ENCODE results near the gene ADAM17. TPM values are rescaled to one million over a fixed set of nuclear protein-coding genes. Genes with fewer than 3 reads are reported as not detected.
"Not testable (repeated sequence)": the region's sequence is repeated elsewhere in the genome, so short reads cannot be mapped to it uniquely, and the experiment has no call there.

Gene ADAM17
- total RNA-seq, 2 experiments from 2014 or later, result 14.2 to 15.9 TPM

GRCh38 chr2:9519250-9519649, 36.4 kb downstream of the ADAM17 start:
- ChIA-PET POLR2A (no interaction called here), CTCF (interaction anchor here (1.0 kb wide), 1 partner anchor 553 kb away, joined by 3 read pairs; no protein-coding TSS in a partner anchor)
- no peak for ATAC-seq
- Mint-ChIP-seq H3K4me3 (no peak overlapping the region), H3K27ac (no peak overlapping the region), H3K36me3 (ENCODE audit: low read depth) (peaks cover 35% of the 10 kb centered on the region), H3K9me3 (no peaks in the 10 kb centered on the region), H3K4me1 (ENCODE audit: low read depth) (no peaks in the 10 kb centered on the region), H3K27me3 (no peaks in the 10 kb centered on the region)
- intact Hi-C loops (cut with micrococcal nuclease), result no loop called here
- DNase-seq, result no peak
- TF ChIP-seq, protein P1, sequence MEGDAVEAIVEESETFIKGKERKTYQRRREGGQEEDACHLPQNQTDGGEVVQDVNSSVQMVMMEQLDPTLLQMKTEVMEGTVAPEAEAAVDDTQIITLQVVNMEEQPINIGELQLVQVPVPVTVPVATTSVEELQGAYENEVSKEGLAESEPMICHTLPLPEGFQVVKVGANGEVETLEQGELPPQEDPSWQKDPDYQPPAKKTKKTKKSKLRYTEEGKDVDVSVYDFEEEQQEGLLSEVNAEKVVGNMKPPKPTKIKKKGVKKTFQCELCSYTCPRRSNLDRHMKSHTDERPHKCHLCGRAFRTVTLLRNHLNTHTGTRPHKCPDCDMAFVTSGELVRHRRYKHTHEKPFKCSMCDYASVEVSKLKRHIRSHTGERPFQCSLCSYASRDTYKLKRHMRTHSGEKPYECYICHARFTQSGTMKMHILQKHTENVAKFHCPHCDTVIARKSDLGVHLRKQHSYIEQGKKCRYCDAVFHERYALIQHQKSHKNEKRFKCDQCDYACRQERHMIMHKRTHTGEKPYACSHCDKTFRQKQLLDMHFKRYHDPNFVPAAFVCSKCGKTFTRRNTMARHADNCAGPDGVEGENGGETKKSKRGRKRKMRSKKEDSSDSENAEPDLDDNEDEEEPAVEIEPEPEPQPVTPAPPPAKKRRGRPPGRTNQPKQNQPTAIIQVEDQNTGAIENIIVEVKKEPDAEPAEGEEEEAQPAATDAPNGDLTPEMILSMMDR (IDR thresholded peaks at IDR 0.05), result no peak

GRCh38 chr2:9518780-9519179, 36.9 kb downstream of the ADAM17 start:
- POLR2A ChIA-PET, result interaction anchor here (0.7 kb wide), 1 partner anchor 688 kb away, joined by 3 read pairs; no protein-coding TSS in a partner anchor
- no peak overlapping the region for H3K27ac Mint-ChIP-seq
- no peaks in the 10 kb centered on the region for H3K27me3 Mint-ChIP-seq
- H3K9me3 Mint-ChIP-seq, result no peaks in the 10 kb centered on the region
- ATAC-seq (no peak), DNase-seq (no peak)
- CTCF ChIA-PET, result interaction anchor here (1.6 to 1.7 kb wide), 2 partner anchors 16 to 281 kb away, joined by 3 read pairs; no protein-coding TSS in a partner anchor
- TF ChIP-seq, protein P1 (IDR thresholded peaks at IDR 0.05), result no peak
- H3K36me3 Mint-ChIP-seq (ENCODE audit: low read depth), result peaks cover 37% of the 10 kb centered on the region
- H3K4me3 Mint-ChIP-seq, result no peak overlapping the region
- H3K4me1 Mint-ChIP-seq (ENCODE audit: low read depth), result no peaks in the 10 kb centered on the region
- intact Hi-C loops (cut with micrococcal nuclease), result no loop called here

DNA sequence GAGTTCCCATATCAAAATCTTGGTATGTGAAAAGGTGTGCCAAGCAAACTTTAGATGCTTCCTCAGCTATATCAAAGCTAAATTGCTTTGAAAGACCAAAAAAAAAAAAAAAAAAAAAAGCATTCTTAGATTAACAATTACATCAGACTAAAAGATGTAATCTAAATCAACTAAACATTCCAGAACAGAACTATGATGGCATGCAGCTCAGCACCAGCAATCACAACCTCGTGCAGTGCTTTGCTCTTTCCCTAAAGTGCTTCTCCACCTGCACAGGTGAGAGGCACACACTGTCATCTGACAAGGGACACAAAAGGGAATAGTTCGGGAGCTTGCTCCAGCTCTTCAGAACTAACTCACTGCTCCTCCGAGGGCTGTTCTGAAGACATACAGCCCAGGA, 37.5 kb downstream of the ADAM17 start:
- H3K9me3 Mint-ChIP-seq, result no peaks in the 10 kb centered on the region
- TF ChIP-seq, protein P1 (IDR thresholded peaks at IDR 0.05), result no peak
- H3K27me3 Mint-ChIP-seq, result no peaks in the 10 kb centered on the region
- peaks cover 41% of the 10 kb centered on the region for H3K36me3 Mint-ChIP-seq (ENCODE audit: low read depth)
- H3K4me3 Mint-ChIP-seq, result no peak overlapping the region
- no peak overlapping the region for H3K27ac Mint-ChIP-seq
- ChIA-PET CTCF (interaction anchor here (1.1 to 1.7 kb wide), 3 partner anchors 16 to 281 kb away, joined by 3 read pairs; no protein-coding TSS in a partner anchor), POLR2A (interaction anchor here (0.7 to 0.8 kb wide), 2 partner anchors 38 to 688 kb away, joined by 3 read pairs; partner anchors contain the start of gene ADAM17)
- DNase-seq (no peak), ATAC-seq (no peak)
- intact Hi-C loops (cut with micrococcal nuclease), result no loop called here
- no peaks in the 10 kb centered on the region for H3K4me1 Mint-ChIP-seq (ENCODE audit: low read depth)

DNA sequence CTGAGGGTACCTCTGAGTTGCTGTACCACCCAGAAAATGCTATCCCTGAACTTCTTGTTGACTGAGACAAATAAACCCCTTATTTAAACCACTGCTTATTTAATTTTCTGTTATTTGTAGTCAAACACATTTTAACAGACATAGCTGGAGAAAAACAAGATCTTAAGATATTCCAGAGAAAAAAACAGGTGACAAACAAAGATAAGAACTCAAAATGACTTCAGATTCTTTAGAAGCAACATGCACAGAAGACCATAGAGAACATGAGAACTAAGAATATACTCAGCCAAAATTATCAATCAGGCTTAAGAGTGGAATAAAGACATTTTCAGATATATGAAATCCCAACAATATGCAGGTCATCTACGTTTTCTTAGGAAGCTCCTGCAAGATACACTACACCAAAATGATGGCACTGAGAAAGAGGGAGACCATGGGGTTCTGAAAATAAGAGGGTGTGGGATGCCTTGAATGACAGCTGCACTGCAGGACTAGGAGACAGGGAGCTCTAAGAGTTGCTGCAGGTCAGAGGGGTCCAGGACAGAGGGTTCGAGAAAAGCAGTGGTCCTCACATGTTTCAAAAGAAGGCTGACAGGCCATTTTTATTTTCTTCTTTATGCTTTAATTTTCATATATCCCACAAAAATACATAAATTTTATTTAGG, 38.4 kb downstream of the ADAM17 start:
- Mint-ChIP-seq H3K27me3 (no peaks in the 10 kb centered on the region), H3K4me3 (no peak overlapping the region), H3K36me3 (ENCODE audit: low read depth) (peaks cover 44% of the 10 kb centered on the region), H3K27ac (peak overlapping the region; percentile 46), H3K9me3 (no peaks in the 10 kb centered on the region), H3K4me1 (ENCODE audit: low read depth) (no peaks in the 10 kb centered on the region)
- DNase-seq, result no peak
- TF ChIP-seq, protein P1 (IDR thresholded peaks at IDR 0.05), result no peak
- ATAC-seq, result no peak
- ChIA-PET POLR2A (interaction anchor here (0.8 kb wide), 1 partner anchor 39 kb away, joined by 3 read pairs; the partner anchor contains the start of gene ADAM17), CTCF (interaction anchor here (1.1 to 1.7 kb wide), 3 partner anchors 17 to 282 kb away, joined by 3 read pairs; no protein-coding TSS in a partner anchor)
- intact Hi-C loops (cut with micrococcal nuclease), result no loop called here

DNA sequence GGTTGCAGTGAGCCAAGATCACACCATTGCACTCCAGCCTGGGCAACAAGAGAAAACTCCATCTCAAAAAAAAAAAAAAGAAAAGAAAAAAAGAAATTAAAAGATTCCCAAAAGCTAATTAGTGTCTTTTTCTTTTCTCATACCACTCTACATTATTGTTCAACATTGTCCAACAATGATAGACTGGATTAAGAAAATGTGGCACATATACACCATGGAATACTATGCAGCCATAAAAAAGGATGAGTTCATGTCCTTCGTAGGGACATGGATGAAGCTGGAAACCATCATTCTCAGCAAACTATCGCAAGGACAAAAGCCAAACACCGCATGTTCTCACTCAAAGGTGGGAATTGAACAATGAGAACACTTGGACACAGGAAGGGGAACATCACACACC, 41.7 kb downstream of the ADAM17 start:
- H3K36me3 Mint-ChIP-seq (ENCODE audit: low read depth), result peaks cover 31% of the 10 kb centered on the region
- H3K27me3 Mint-ChIP-seq; intact Hi-C loops (cut with micrococcal nuclease): not testable (repeated sequence)

More for the DNA sequence above, 41.7 kb downstream of the ADAM17 start:
- POLR2A ChIA-PET, result interaction anchor here (0.6 kb wide), 1 partner anchor 167 kb away, joined by 5 read pairs; no protein-coding TSS in a partner anchor
- not testable (repeated sequence) for H3K4me3 Mint-ChIP-seq; ATAC-seq; H3K27ac Mint-ChIP-seq; DNase-seq; H3K9me3 Mint-ChIP-seq; H3K4me1 Mint-ChIP-seq (ENCODE audit: low read depth)
- CTCF ChIA-PET, result interaction anchor here (1.1 kb wide), 2 partner anchors 12 to 26 kb away, joined by 3 read pairs; no protein-coding TSS in a partner anchor

All from activated CD8-positive, alpha-beta T cell treated with anti-CD3 and anti-CD28 coated beads for 36 hours (primary cell).